Thyroid gland (tissue), 4 donors: ENCODE measurements around the gene ATL2.

Experiments used
- CTCF ChIP-seq, 6 experiments: fragments of 200-600 bp in 3 of 6; fragments of 450-650 bp in 3 of 6; sonication (generic) in 3 of 6; IDR thresholded peaks; one replicate each; pipeline ENCODE4 v1.5.1; 2016 to 2019; ENCODE audit warnings: antibody characterized with exemption in 6 of 6, mild to moderate bottlenecking in 2 of 6, inconsistent platforms in 1 of 6, moderate library complexity in 1 of 6
- POLR2A ChIP-seq, 2 donors: fragments of 450-650 bp; IDR thresholded peaks; one replicate each; pipeline ENCODE4 v1.6.1; 2017; ENCODE audit warnings: antibody characterized with exemption in 2 of 2, mild to moderate bottlenecking in 2 of 2, moderate library complexity in 1 of 2

- no peak for TF ChIP-seq CTCF (IDR thresholded peaks at IDR 0.05)
- TF ChIP-seq POLR2A (IDR thresholded peaks at IDR 0.05), result no peak
These were observed 82.5 kb downstream of the ATL2 start for GRCh38 chr2:38294597-38294996.
